ENCODE data around the gene TBC1D17. TPM values are rescaled to one million over a fixed set of nuclear protein-coding genes. Genes with fewer than 3 reads are reported as not detected.

Gene TBC1D17
- total RNA-seq, 4 donors from 2014 or later = 56.4 to 93.4 (median 59.8) TPM

GRCh38 chr19:49832556-49832955 lies 44.9 kb upstream of the TBC1D17 start:
- intact Hi-C loops (cut with DNase I; ENCODE audit: low total_unique reads) = no loop called here
- no peak for TF ChIP-seq POLR2A (IDR thresholded peaks at IDR 0.05)
- TF ChIP-seq CTCF (IDR thresholded peaks at IDR 0.05) = no peak
- DNase-seq (ENCODE audit: low spot score in 2 of 2) = no peak
- 73 to 80% methylated on average over 9 of the region's 9 CpGs for WGBS, 2 donors
- H3K4me3 ChIP-seq (ENCODE audit: low read depth, poor library complexity, severe bottlenecking) = no peak overlapping the region

- 96 to 97% methylated on average over 7 of the region's 7 CpGs for WGBS, 2 donors
- intact Hi-C loops (cut with DNase I; ENCODE audit: low total_unique reads) = no loop called here
These were observed 43.9 kb upstream of the TBC1D17 start for GRCh38 chr19:49833599-49833998.

GRCh38 chr19:49835562-49835961 lies 41.9 kb upstream of the TBC1D17 start:
- intact Hi-C loops (cut with DNase I; ENCODE audit: low total_unique reads) = no loop called here
- no peak overlapping the region for H3K4me3 ChIP-seq (ENCODE audit: low read depth, poor library complexity, severe bottlenecking)
- WGBS, 2 donors = 93 to 97% methylated on average over 7 to 12 of the region's 12 CpGs
- TF ChIP-seq POLR2A (IDR thresholded peaks at IDR 0.05) = no peak
- TF ChIP-seq CTCF (IDR thresholded peaks at IDR 0.05) = no peak
- no peak for DNase-seq (ENCODE audit: low spot score in 2 of 2)

More at GRCh38 chr19:49833599-49833998, 43.9 kb upstream of the TBC1D17 start:
- H3K4me3 ChIP-seq (ENCODE audit: low read depth, poor library complexity, severe bottlenecking) = no peak overlapping the region
- no peak for DNase-seq (ENCODE audit: low spot score in 2 of 2)
- TF ChIP-seq CTCF (IDR thresholded peaks at IDR 0.05) (no peak), POLR2A (IDR thresholded peaks at IDR 0.05) (no peak)

- WGBS, 2 donors = 91 to 94% methylated on average over 15 to 20 of the region's 20 CpGs
- TF ChIP-seq POLR2A (IDR thresholded peaks at IDR 0.05) (no peak), CTCF (IDR thresholded peaks at IDR 0.05) (no peak)
- no peak overlapping the region for H3K4me3 ChIP-seq (ENCODE audit: low read depth, poor library complexity, severe bottlenecking)
- intact Hi-C loops (cut with DNase I; ENCODE audit: low total_unique reads) = no loop called here
- DNase-seq (ENCODE audit: low spot score in 2 of 2) = no peak
These were observed 41.1 kb upstream of the TBC1D17 start for GRCh38 chr19:49836176-49837008.

- TF ChIP-seq CTCF (IDR thresholded peaks at IDR 0.05) = no peak
- no peak for TF ChIP-seq POLR2A (IDR thresholded peaks at IDR 0.05)
- H3K4me3 ChIP-seq (ENCODE audit: low read depth, poor library complexity, severe bottlenecking) = no peak overlapping the region
- DNase-seq (ENCODE audit: low spot score in 2 of 2) = no peak
- 84 to 91% methylated on average over 3 to 5 of the region's 5 CpGs for WGBS, 2 donors
- intact Hi-C loops (cut with DNase I; ENCODE audit: low total_unique reads) = no loop called here
These were observed 40.5 kb upstream of the TBC1D17 start for GRCh38 chr19:49837009-49837310.

GRCh38 chr19:49837425-49837824 lies 40.1 kb upstream of the TBC1D17 start:
- TF ChIP-seq CTCF (IDR thresholded peaks at IDR 0.05) (no peak), POLR2A (IDR thresholded peaks at IDR 0.05) (no peak)
- WGBS, 2 donors = 95 to 99% methylated on average over 9 of the region's 9 CpGs
- intact Hi-C loops (cut with DNase I; ENCODE audit: low total_unique reads) = no loop called here
- H3K4me3 ChIP-seq (ENCODE audit: low read depth, poor library complexity, severe bottlenecking) = no peak overlapping the region
- no peak for DNase-seq (ENCODE audit: low spot score in 2 of 2)
